HG03354 (cell line): Measurements from ENCODE around the gene FAM13C.

Experiments
- ATAC-seq: cut with Tn5 transposase; IDR thresholded peaks from one replicate; pipeline ENCODE4 v1.9.1; 2021; ENCODE audit warnings: mild to moderate bottlenecking; ENCODE audit not compliant: unreplicated experiment, poor library complexity, severe bottlenecking

FAM13C gene

DNA sequence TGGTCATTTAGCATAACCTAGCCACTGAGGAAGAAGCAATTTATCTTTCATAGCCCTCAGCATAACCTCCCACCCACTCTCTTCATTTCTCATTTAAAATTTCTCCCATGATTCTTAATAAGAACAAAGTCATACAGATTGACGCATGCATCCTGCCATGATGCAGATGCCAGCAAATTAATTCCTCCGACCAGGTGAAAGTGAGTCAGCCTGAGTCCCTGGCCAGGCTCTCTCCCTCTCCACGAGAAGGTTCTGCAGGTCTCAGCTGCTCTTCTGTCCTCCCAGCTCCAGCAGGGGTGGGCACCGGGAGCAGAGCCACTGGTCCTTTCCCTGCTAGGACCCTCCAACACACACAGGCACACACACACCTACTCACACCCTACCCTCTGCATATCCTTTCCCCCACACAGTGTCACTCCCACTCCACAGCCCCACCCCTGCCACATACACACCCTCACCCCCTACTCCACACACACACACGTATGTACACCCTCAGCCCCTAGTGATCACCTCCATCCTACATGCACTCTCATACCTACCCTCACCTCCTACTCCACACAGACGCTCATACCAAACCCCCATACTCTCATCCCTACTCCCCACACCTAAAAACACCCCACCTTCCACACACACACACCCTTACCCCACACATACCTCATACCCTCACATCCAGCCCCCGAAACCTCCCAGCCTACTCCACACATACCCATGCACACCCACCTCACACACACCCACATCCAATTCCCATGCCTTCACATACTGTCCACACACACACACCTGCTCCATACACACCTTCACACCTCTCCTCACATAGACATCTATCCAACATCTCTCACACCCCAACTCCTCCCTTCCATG, 78.0 kb downstream of the FAM13C start:
- ATAC-seq = no peak

DNA sequence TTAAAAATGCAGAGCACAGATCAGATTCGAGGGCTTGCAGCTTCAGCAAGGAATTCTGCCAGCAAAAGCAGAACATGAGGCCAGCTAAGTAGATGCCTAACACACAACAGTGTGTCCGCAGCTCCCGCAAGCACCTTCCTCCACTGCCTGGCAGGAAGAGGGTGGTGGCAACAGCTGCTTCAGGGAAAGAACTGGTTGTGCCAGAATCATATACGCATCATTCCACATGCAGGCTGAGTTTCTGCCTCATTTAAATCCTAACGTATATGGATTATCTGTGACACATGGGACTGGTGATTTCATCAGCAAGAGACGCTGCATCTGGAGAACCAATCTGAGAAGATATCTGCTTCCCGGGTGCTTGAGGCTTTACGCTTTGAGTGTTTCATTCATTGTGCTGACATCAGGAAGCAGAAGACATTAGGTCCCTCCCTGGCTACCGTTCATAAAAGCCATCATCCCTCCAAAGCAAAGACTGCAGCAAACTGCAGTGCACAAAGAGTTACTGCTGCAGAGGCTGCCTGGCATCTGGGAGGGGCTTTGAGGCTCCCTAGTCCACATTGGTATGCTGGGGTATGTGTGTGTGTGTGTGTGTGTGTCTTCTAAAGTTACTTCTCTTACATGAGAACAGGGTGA, 78.8 kb downstream of the FAM13C start:
- ATAC-seq = no peak

DNA sequence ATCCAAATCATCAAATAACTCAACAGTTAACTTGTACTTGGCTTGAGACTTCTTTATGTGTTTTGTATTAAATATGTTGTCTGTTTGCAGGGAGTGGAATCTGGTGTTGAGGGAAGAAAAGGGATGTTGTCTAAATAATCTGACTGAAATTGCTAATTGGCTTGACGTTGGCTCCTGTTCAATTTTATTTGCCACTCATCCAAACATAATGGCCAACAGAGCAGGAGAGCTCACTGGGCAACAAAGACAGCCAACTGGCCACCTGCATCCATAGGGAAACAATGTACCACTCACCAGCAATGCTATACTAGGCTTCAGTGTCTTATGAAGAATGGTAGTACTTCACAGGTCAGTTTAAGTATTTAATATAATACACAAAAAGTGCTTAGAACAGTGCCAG, 80.5 kb downstream of the FAM13C start:
- ATAC-seq = no peak

DNA sequence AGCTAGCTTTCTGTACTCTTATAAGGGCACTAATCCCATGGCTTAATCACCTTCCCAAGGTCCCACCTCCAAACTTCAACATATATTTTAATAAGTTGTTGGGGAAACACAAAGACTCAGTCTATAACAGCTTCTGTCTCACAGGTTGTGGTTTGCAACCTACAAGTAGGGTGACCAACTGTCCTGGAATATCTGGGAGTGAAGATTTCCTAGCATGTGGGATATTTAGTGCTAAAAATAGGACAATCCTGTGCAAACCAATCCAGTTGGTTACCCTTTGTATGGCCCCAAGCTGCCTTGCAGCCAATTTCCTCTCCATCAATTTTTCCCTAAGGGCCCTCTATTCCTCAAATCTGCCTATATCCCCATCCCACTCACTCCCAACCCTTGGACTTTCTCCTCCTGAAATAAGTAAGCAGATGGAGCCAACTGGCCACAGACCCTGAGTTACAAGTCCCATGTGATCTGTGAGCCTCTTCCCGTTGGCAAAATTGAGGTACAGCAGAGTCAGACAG, 82.3 kb downstream of the FAM13C start:
- ATAC-seq = no peak

DNA sequence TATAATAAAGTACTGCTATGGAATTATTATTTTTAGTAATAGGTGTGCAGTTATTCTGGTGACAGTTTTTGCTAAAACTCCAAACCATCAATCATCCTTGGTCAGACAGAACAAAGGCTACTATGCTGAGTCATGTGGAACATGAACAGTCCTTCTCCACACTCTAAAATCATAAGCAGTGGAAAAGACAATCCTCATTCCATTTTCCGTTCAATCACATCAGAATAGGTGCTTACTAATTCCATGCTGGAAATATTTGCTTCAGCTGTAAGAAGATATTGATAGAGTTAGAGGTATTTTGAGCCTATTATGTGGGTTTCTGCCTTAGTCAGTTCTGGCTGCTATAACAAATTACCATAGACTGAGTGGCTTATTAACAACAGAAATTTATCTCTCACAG, 82.9 kb downstream of the FAM13C start:
- no peak for ATAC-seq

DNA sequence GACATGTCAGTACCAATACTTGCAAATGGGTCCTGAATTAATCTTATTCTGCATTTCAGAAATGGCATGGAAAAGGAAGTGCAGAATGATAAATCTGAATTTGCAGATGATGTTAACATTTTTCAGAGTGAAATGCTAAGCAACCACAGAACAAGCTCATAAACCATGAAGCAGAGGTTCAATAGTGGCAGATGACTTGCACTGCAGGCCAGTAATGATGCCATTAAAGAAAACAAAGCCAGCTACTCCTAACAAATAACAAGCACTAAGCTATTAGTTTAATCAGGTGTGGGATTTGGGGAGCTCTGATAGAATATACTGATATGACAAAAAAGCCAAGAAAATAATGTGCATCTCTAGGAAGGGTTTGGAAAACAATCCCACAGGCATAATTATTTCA, 85.4 kb downstream of the FAM13C start:
- ATAC-seq = no peak

DNA sequence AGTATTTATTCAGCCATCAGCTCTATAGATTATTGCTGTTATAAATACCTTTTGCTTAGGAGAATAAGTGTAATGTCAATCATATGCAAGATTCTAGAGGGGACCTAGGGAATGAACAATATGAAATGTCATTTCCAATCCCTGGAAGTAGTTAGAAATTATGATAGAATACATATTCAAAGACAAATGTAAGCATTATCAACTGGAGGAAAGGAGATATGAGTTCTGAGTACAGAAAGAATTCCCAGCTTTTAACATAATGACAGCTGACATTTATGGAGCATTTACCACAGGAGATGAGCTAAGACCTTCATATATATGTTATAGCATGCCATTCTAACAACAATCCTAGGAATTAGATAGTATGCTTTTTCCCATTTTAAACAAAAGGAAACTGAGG, 86.2 kb downstream of the FAM13C start:
- no peak for ATAC-seq

DNA sequence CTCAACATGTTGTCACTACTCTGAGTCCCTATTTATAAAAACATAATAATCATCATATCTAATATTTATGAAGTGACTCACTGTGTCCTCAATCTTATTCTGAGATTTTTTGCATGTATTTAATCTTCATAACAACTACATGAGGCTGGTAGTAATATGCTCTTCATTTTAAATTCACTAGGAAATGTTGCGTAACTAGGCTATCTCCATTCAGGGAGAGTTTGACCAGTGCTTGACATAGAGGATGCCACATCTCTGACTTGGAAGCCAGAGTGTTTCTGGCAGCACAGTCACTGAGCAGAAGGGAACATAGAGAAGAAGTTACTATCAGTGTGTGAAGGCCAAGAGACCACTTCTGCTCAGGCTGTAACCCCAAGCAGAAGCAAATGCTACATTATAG, 88.9 kb downstream of the FAM13C start:
- ATAC-seq = no peak

DNA sequence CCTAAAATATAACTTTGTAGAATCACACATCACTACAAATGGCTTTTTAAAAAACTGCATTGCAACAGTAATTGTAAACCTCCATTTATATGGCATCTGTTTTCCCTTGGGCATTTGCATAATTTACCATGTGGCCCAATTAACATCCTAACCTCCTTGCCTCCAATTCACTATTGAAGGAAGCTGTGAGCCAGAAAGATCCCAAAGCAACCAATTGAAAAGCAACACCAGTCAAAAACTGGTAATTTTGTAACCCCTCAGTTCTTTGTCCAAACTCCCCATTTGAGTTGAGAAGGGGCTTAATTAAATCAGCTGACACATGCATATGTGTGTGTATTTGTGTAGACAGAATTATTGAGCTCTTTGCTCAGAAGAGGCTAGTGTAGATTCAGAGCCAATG, 90.3 kb downstream of the FAM13C start:
- no peak for ATAC-seq

DNA sequence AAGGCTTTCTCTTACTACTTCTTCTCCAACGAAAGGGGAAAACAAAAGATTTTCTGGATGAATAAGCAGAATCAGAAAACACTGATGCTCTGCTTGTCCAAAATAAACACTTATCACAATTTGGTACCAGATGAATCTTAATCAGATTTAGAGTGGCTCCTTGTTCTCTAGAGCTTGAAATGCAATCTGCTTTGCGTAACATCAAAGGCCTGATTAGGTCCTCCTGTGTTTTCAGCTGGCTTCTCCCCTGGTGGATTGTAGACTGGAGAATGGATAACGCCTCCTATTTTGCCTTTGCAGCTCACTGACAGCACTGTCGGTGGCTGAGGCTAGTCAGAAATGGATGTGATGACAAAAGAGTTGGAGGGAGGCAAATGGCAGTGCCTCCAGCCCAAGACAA, 91.2 kb downstream of the FAM13C start:
- ATAC-seq = no peak

DNA sequence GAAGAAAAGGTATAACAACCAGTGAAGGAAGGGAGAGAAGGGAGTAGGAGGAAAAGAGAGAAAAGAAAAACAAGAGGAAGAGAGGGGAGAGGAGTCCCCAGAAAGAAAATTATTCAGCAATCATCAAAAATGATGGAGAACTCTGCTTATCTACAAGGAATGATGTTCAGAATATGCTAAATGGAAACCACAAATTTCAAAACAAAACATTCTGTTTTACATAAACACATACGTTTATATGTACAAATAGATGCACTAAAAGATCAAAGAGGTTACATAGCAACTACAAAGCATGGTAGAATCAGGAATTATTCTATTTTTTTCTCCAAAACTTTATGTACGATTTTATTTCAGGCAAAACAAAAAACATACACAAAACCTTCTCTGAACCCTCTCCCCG, 91.9 kb downstream of the FAM13C start:
- ATAC-seq = no peak

DNA sequence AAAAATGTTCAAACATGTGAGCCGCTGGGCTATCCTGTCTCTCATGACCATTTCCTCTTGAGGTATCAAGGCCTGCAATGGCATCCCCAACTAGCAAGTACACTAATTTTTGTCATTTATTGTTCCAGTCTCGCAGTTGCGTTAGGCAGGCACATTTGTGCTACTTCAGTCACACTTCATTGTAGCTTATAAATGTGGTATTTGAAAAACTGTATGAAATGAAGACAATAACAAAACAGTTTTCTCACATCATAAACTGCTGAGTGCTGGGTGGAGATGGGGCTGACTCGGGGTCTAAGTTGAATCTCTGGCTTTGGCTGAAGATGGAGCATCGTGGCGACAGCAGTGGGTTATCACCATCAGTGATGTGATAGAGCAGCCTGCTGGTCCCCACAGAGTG, 92.7 kb downstream of the FAM13C start:
- ATAC-seq = no peak

DNA sequence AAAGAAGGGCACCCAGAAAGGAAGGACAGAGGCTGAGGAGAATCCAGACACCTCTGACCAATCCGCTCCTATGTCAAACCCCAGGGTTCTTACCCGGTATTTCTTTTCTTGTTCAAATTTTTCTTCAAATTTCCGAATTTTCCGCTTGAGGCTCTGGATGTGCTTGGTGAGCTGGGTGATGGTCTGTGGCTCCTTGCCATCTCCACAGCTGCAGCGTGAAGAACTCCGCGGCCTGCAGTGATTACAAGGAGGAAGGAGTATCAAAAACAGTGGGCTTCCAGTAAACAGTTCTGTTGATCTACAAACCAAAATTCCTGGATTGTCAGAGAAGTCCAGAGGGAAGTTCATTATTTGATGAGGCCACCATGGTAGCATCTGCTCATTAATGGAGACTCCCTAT, 93.9 kb downstream of the FAM13C start:
- ATAC-seq = no peak

DNA sequence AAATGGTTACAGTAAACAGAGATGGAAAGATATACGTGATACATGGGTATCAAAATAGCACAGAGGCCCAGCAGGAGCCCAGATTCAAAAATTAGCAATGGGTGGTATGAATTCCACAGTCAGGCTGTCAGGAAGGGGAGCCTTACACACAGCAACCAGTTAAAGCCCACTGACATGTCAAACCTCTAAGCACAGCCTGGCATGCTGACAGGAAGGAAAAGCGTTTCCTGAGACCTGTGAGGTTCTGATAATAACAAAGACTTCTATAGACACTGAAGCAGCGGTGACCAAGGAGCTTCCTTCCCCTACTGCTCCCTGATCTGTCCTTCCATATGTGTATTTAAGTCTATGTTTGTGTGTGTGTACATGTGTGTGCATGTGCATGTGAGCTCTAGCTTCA, 96.0 kb downstream of the FAM13C start:
- ATAC-seq = no peak

DNA sequence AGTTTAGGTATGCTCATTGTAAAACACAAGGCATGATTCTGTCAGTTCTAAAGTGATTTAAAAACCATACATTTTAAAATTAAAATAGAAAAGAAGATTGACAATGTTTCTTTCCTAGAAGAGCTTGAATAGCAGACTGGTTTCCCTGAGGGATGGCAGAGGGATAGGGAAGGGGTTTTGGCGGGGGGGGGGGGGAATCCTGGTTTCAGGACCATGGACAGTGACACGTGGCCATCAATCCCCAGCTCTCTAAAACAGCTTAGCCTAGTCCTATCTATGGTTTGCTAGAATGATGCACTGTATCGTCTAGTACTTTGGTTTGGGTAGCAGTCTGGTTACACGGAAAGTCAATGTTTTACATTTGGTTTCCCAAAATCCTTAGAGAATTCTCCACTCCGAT, 97.2 kb downstream of the FAM13C start:
- ATAC-seq = no peak

DNA sequence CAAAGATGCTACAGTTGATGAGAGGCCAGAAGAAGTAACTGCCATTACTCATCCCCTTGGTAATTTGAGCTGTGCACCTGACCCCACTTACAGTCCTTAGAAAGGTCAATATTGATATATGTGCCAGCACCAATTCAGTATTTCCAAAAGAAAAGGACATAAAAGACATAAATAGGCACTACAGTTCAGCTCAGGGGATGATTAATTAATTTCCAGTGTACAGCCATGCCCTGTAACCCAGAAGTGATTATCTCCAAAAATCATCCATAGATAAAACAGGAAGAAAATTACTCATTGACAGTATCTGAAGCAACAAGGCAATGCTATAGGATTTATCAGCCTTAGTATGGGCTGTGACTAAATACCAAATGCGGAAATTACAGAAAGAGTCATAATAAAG, 103.5 kb downstream of the FAM13C start:
- ATAC-seq = no peak

DNA sequence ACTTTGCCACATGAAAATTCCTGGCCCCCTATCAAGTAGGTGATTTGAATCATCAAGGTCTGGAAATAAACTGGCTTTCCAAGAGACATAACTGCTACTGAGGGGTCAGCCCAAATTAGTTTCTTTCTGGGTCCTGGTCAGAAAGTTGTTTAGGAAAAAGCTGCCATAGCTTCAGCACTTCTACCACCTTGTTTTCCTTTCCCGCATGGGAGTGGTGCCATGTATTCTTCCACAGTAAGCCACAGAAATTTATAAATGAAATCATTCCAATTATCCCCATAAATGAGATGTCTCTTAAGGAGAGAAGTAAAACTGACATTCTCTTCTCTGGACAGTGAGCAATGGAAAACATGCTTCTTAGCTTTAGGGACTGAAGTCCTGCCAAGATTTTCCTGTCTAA, 105.1 kb downstream of the FAM13C start:
- ATAC-seq = no peak

DNA sequence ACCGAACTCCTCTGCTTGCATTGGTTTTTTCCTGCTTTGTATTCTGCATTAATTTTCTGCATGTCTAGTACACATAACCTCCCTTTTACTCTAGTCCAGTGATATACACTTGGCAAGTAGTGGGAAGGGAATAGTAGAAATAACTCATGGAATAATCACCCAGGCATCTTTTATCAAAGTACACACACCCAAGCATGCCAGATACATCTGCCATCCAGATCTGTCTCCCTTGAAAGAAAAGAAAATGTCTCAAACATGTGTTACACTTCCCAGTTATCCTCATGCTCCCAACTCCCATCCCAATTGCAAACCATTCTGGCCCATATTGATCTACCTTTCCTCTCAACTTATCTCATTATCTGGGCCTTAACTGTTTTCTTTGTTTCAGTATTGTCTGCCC, 106.9 kb downstream of the FAM13C start:
- ATAC-seq = no peak

DNA sequence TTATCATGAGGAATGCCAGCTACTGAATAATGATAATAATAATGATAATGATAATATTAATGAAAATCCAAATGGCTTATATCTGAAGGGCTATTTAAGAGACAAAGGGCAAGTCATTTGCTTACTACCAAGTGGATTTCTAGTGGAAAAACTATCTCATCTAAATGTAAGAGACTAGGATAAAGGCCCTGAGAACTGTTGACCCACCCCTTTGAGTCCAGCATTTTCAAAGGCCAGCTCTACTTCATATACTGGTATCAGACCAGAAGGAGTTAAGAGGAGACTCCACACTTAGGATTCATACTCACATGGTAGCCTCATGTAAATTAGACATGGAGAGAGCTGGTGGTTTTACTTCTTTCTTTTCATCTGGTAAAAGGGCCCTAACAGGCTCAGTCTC, 109.9 kb downstream of the FAM13C start:
- no peak for ATAC-seq

DNA sequence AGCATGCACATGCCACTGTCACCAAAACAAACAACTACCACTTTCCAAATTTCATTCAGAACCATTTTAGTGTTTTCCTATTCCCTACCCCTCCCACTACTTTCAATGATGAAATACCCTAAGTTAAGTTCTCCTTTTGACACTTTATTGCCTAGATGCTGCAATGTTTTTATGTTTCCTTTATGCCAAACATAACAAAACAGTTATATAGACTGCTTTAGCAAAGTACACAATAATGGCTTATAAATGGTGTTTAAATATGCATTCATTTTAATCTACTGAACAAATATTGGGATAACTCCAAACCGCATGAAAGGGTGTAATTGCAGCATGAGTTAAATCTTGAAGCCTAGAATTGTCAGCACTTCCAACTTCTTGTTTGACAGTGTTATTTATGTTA, 116.7 kb downstream of the FAM13C start:
- ATAC-seq = no peak

DNA sequence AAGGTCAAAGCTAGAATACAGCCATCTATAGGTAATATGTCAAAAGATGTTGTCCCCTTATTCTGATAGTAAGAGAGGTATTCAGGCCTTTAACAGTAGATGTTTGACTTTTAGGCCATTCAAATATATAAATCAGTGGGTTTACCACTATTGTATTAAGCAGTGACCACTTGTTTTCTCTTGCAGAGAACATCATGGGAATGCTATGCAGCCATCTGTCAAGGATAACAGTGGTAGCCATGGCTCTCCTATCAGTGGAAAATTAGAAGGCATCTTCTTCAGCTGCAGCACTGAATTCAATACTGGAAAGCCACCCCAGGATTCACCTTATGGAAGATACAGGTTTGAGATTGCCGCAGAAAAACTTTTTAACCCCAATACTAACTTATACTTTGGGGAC, 117.5 kb downstream of the FAM13C start:
- ATAC-seq = no peak
